ENCODE measurements around the gene TRIP12.

Gene TRIP12

GRCh38 chr2:229718057-229718456 lies 203.8 kb downstream of the TRIP12 start:
- no peak for DNase-seq (ENCODE audit: low read depth, low spot score)

- no peak for DNase-seq (ENCODE audit: low read depth, low spot score)
Measured at GRCh38 chr2:229715895-229716507, 205.8 kb downstream of the TRIP12 start.

- DNase-seq (ENCODE audit: low read depth, low spot score): no peak
Measured at GRCh38 chr2:229714736-229715541, 206.9 kb downstream of the TRIP12 start.

GRCh38 chr2:229714080-229714735 lies 207.6 kb downstream of the TRIP12 start, which contains the start of gene DNER:
Gene DNER (minus strand): TSS chr2:229714555. CDS start chr2:229714423, 132 bp downstream.
- no peak for DNase-seq (ENCODE audit: low read depth, low spot score)

Measured in activated CD4-positive, CD25-positive, alpha-beta regulatory T cell treated with anti-CD3 and anti-CD28 coated beads, Interleukin-2, amount 50 U/mL, for 16 hours (primary cell).